Hippocampal formation (tissue), 2 donors: ENCODE measurements around the gene JAK1.
"Not testable (repeated sequence)": the region's sequence is repeated elsewhere in the genome, so short reads cannot be mapped to it uniquely, and the experiment has no call there.

Experiments
- DNase-seq, 2 donors: peaks; one replicate each; lab custom pipeline; 2025; lab: John Stamatoyannopoulos, UW

The JAK1 gene

GRCh38 chr1:64950284-64950809, 16.0 kb downstream of the JAK1 start:
- DNase-seq = no peak

GRCh38 chr1:64948905-64949833, 17.2 kb downstream of the JAK1 start:
- DNase-seq = no peak

GRCh38 chr1:64948216-64948615, 18.1 kb downstream of the JAK1 start:
- no peak for DNase-seq

GRCh38 chr1:64946916-64947315, 19.4 kb downstream of the JAK1 start:
- DNase-seq = no peak

GRCh38 chr1:64944913-64945312, 21.4 kb downstream of the JAK1 start:
- DNase-seq = no peak

- DNase-seq = no peak
These were observed 23.7 kb downstream of the JAK1 start for GRCh38 chr1:64942675-64943074.

- DNase-seq = no peak
These were observed 24.2 kb downstream of the JAK1 start for GRCh38 chr1:64942118-64942517.

- DNase-seq = no peak
These were observed 24.8 kb downstream of the JAK1 start for GRCh38 chr1:64941461-64942117.

GRCh38 chr1:64940025-64940424, 26.3 kb downstream of the JAK1 start:
- no peak for DNase-seq

- no peak for DNase-seq
These were observed 27.4 kb downstream of the JAK1 start for GRCh38 chr1:64938991-64939390.

GRCh38 chr1:64936956-64937355, 29.4 kb downstream of the JAK1 start:
- DNase-seq = no peak

GRCh38 chr1:64935551-64936155, 30.7 kb downstream of the JAK1 start:
- no peak for DNase-seq

- no peak for DNase-seq
These were observed 31.5 kb downstream of the JAK1 start for GRCh38 chr1:64934878-64935275.

- no peak for DNase-seq
These were observed 32.1 kb downstream of the JAK1 start for GRCh38 chr1:64934115-64934877.

GRCh38 chr1:64933296-64934070, 32.9 kb downstream of the JAK1 start:
- DNase-seq = peak in 1 of 2 donors; percentile 43

GRCh38 chr1:64932962-64933295, 33.4 kb downstream of the JAK1 start:
- DNase-seq = no peak

GRCh38 chr1:64930640-64931039, 35.7 kb downstream of the JAK1 start:
- DNase-seq = not testable (repeated sequence)

GRCh38 chr1:64929221-64929620, 37.1 kb downstream of the JAK1 start:
- DNase-seq = no peak

- no peak for DNase-seq
These were observed 38.0 kb downstream of the JAK1 start for GRCh38 chr1:64928325-64928724.

- DNase-seq = no peak
These were observed 40.8 kb downstream of the JAK1 start for GRCh38 chr1:64925594-64925993.

- DNase-seq = no peak
These were observed 43.0 kb downstream of the JAK1 start for GRCh38 chr1:64923294-64923718.
